NCI-H1048 (cell line): ENCODE data around the gene PSME3IP1.

ENCODE experiments used
- DNase-seq: peaks from one replicate; lab custom pipeline; 2025; lab: John Stamatoyannopoulos, UW

PSME3IP1 gene

GRCh38 chr16:57144027-57144426 is 41.8 kb downstream of the PSME3IP1 start:
- DNase-seq, result no peak

DNA sequence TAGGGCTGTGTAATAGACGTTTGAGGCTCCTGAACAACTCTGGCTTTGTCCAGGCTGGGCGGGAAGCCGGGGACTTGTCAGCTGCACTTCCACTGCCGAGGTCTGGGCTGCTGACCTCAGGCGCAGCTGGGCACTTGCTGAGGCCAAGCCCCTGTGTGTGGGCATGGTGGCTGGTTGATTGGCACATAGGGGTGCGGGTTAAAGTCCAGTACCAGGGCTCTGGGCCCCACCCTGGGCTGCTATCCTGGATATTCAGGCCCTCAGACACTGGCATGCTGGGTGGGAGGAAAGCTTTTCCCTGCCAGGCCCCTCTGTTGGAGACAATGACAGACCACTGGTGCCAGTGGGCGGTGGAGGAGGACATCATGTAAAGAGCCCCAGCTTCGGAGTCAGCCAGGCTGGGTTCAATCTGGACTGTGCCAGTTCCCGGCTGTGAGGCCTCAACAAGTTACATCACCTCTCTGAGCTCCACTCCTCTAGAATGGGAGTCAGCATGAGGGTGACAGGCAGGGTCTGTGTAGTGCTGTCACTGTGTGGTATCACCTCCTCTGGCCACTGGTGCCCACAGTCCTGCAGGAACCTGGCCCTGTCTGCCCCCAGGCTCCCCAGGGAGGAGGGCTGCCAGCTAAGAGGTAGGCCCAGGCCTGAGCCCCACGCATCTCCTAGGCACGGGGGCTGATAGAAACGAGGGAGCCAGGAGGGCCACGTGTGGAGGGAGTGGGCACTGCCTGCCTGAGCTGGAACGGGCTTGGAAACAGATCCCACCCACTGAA is 42.5 kb downstream of the PSME3IP1 start:
- DNase-seq, result no peak

DNA sequence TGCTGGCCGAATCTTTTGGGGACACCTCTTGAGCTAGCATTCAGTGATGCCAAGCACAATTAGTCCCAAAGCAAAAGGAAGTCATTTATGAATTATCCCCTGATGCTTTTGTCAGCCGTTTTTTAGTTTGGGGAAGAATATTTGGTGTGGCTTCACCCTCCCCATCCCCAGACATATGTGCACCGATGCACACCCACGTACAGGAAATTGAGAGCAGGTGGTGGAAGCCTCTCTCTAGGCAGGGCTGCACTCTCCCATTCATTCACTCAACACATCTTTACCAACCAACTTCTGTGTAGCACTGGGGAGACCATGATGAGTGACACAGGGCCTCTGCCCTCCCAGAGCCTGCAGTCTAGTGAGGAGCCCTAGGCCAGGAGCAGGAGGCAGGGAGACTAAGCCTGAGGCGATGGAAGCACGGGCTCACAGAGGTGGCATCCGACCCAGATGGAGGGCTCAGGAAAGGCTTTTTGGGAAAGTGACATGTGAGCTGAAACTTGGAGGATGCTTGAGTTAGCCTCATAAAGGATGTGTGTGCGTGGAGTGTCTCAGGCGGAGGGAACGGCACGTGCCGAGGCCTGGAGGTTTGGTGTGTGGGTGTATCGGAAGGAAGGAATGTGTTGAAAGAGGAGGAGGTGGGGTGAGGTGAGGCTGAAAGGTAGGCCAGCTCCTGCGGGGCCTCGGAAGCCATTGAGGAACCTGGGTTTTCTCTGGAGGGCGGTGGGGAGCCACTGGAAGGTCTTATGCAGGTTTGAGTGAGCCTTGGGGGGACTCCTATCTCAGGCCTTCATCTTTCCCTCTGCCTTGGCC is 43.8 kb downstream of the PSME3IP1 start:
- no peak for DNase-seq

DNA sequence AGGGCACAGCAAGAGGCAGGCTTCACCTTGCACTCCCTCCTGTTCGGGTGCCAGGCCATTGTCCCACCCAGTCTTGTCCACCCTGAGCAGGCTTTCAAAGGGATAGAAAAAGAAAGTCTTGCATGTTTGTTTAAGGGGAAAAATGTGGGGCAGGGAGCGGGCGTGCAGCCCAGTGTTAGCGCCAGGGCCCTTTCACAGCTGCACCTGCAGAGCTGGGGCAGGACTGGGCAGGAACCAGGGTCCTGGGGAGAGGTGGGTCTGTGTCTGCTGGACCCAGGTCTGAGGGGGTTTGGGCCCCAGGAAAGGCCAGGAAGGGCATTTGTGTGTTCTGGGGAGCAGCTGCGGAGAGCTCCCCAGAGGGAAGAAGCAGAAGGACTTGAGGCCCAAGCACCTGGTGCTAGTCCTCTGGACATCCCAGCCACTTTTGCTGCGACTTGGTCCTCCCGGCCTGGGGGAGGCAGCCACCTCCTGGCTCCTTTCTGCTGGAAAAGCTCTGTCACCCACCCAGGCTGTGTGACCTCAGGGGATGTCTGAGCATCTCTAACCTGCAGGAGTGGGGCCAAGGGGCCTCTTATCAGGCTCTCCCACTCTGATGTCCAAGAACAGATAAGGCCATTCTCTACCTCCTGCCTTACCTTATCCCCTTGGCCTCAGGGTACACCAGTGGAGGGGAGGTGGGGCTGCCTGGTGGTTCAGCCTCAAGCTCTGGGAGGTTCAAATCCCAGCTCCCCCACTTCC is 44.7 kb downstream of the PSME3IP1 start:
- no peak for DNase-seq

DNA sequence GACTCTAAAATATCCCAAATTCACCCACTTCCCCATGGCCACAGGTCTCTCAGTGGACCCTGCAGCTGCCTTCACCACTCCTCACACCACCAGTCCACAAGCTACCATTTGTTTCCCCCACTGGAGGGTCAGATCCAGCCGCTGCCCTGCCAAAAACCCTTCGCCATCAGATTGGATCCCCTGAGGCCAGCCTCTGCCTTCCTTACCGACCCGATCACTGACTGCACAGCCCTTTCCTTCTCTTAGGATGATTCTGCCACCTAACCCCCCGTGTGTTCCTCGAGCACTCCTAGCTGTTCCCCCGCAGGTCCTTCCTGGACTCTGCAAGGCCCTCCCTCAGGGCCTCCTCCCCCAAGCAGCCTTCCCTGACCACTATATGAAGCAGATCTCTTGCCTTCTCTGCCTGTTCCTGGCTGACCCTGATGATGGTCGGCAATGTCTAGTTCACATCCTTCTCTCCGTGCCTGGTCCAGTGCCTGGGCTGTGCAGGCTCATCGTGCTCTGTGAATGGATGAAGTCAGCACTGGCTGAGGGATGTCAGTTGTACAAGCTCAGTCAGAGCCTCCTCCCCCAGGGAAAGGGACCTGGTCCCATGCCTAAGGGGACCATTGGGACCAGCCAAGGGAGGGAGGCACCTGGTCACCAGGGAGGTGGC is 47.4 kb downstream of the PSME3IP1 start:
- no peak for DNase-seq

DNA sequence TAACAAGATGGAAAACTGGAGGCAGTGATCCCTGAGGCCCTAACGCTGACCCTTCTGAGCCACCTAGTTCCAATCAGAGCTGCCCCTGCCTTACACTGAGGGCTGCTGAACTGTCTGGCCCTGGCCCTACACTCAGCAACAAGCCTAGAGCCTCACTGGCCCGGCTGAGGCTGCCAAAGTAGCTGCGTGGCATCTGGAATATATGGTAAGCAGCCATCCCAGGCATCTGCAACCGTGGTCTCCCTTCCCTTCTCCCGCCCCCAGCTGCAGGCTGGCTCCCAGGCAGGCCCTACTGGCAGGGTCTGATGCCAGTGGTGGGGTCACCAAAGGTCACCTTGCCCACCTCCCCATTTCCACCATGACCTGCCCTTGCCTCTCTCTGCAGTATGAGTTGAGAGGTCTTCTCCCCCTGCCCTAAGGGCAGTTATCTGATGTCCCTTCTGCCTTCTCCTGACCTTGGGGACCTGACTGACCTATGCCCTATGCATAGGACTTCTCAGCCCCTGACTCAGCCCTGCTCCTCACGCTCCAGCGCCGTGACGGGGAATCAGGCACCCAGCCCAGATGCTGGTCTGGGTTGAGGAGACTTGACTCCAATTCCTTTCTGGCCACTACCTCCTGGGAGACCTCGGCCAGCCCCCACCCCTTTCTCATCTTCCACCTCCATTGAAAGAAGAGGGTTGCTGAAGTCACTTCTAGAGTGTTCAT is 48.1 kb downstream of the PSME3IP1 start:
- no peak for DNase-seq

DNA sequence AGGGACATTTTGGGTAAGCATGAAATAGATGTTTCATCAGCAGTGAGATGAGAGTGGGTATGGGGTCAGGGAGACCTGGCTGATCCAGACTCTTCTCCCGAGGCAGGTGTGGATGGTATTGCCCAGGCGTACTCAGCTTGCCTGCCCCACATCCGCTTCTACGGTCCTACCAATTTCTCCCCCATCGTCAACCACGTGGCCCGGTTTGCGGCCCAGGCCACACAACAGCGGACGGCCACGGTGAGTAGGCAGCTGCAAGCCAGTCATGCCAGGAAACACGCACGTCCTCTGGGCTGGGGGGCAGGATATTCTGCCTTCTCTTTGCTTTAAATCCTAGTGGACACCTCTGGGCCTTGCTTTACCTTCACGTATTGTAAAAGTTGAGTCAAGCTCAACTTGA is 48.8 kb downstream of the PSME3IP1 start:
- no peak for DNase-seq

DNA sequence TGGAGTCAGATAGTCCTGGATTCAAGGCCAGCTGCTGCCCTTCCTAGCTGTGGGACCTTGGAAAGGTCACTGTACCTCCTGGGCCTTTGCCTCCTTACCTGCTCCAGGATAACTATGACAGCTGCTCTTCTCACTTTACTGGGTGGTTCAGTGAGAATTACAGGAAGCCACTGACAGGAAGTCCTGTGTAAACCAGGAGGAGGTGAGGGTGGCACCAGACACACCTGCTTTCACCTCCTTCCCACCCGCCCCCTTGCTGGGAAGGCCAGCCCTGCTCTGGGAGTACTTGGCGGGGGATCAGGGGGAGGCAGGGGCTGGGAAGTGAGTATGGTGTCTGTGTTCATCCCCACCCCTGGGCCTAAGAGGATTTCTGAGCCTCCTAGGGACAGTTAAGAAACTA is 50.9 kb downstream of the PSME3IP1 start:
- no peak for DNase-seq

DNA sequence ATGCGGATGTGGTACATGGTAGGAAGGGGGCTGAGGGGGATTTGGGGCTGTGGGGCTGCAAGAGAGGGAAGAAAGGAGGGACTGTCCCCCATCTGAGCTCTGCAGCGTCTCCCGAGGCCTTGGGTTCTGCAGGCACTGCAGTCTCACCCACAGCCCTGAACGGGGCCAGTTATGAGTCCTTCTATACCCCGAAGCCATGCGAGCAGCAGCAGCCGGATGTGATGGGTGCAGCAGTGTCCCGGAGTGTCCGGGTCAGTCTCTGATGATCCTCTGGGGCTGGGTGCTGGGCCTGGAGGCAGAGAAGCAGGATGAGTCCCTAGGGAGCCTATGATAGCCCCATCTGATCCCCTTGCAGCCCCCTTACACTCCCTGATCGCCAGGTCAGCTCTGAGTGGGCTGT is 52.0 kb downstream of the PSME3IP1 start:
- no peak for DNase-seq

DNA sequence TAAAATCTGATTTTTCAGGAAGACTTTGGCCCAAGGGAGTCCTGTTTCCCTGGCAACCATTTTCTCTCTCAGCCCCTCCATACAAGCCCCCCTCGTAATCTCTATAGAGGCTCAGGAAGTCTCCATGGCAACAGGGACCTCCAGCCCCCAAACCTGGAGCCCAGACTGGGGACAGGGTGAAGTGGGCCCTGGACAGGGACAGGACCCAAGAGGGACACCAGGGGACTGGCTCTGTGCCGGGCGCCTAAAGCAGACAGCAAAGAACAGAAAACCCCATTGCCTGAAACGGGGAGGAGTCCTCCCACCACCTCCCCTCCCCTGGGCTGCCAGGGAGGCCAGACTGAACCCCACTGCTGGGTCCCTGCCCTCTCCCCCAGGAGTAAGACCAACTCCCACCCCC is 52.8 kb downstream of the PSME3IP1 start:
- no peak for DNase-seq

- no peak for DNase-seq
These were observed 53.4 kb downstream of the PSME3IP1 start for GRCh38 chr16:57132470-57132869.

- no peak for DNase-seq
These were observed 54.4 kb downstream of the PSME3IP1 start for GRCh38 chr16:57131351-57131970.

GRCh38 chr16:57130950-57131321 is 54.9 kb downstream of the PSME3IP1 start:
- no peak for DNase-seq

DNA sequence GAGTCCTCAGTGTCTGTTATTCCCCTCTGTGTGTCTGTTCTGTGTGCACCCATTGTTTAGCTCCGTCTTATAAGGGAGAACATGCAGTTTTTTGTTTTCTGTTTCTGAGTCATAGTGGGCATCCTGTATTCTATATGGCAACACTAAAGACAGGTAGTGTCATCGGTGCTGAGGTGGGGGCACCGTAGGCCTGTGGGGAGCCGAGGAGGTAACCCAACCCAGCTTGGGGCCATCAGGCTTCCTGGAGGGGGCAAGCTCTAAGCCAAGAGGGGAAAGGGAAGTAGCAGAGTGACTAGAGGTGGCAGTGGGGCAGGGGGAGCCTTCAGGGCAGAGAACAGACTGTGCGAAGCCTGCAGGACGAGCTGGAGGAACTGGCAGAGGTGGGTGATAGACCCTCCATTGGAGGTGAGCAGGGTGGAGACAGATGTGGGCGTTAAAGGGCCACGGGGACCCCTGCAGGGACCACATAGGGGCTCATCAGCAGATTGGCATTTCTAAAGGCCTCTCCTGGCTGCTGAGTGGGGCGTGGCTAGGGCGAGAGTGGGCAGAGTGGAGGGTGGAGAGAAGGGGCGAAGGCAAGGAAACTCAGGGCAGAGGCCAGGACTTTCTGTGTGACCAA is 57.0 kb downstream of the PSME3IP1 start:
- DNase-seq, result no peak

GRCh38 chr16:57127836-57128235 is 58.0 kb downstream of the PSME3IP1 start:
- no peak for DNase-seq

- DNase-seq, result no peak
These were observed 58.6 kb downstream of the PSME3IP1 start for GRCh38 chr16:57127037-57127763.

DNA sequence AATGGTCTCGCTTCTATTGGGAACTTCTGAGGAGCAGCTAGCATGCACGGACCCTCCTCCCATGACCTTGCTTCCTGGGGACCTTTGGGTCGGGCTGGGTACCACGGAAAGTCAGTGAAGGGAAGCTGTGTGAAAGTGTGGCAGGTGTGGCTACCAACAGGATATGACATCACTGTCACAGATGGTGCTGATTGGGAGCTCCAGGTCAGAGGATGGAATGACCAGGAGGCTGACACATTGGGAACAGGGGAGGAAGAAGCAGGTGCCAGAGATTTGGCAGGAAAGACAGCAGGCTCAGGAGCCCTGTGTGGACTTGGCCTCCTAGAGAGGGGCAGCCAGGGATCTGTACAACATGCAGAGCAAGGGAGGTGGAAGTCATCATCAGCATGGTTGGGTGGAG is 59.4 kb downstream of the PSME3IP1 start:
- DNase-seq, result no peak

DNA sequence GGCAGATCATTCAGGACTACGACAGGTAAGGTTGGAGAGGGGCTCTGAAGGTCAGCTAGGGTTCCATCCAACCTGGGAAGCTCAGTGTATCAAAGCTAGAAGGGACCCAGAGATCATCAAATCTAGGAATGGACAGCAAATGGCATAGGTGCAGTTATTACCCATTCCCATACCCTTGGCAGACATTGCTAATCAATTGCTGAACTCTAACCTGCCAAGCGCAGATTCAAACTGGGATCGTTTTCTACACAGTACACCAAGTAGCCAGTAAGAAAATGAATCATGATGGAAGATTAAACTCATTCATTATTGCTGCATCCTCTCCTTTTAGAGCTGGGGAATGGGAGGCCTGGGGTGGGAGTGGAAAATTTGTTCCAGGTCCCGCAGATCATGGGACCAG is 59.9 kb downstream of the PSME3IP1 start:
- no peak for DNase-seq

DNA sequence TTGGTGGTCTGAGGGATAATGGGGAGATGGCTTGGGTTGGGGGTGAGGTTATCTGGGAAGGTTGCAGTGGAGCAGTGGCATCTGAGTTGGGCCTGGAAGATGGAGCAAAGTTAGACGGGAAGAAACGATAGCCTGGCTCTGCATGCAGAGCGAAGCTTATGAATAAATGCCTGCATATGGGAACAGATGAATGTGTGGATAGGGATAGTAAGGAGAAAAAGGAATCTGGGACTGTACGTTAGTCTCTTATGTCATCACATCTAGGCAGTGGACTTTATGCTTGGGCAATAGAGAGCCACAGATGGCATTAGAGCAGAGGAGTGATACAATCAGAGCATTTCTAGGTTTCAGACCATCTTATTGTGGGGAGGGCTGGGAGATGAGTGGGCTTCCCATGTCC is 60.5 kb downstream of the PSME3IP1 start:
- no peak for DNase-seq
